GM15510 (cell line): ENCODE results near the gene ATRIP.

ENCODE experiments used
- POLR2A ChIP-seq: IDR thresholded peaks from 3 replicates; pipeline ENCODE4 v1.6.1; 2011; ENCODE audit warnings: borderline replicate concordance; ENCODE audit not compliant: insufficient read length; ENCODE audit errors: extremely low read depth

Gene ATRIP

DNA sequence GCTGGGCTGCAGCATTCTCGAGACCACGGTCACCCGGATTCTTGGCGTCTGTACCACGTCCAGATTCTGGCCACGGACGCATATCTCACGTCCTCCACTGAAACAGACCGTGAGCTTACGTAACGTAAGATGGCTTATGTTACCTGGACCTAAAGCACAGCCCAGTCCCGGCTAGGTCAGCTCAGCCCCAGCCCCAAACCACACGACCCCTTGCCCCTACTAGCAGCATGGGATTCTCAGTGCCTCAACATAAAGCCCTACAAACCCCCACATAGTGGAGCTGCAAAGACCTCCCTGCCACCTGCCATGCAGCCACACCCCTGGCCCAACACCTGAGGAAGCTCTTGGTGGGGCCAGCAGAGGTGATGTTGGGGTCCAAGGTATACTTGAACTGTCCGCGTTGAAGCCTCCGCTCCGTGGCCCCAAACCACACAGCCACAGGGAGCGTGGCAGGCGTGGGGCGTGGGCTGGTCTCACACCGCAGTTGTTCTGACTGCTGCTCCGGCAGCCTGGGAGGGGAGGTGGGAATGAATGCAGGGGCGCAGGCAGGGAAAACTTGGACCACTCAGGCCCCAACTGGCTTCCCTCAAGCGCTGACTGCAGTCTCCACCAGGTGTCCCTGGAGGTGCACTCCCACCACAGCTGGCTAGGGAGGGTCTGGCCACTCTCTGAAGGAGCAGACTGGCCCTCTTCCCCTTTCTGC lies 31.1 kb upstream of the ATRIP start:
- TF ChIP-seq POLR2A, result no peak

DNA sequence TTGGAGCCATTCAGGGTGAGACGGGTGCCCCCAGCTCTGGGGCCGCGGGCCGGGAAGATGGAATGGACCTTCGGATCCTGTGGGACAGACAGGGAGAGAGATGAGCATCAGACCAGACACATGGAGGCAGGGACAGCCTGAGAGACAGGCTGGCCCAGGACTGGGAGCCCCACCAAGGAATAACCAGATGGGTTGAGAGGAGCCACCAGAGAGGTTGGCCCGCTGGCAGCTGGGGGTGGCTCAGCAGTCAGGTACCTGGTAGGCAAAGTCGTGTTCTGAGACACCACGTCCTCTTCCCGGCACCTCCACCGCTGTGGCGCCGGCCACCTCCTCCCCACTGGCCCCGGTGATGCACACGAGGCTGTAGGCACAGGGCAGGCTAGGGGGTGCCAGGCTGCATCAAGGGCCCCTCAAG lies 30.4 kb upstream of the ATRIP start:
- no peak for TF ChIP-seq POLR2A

DNA sequence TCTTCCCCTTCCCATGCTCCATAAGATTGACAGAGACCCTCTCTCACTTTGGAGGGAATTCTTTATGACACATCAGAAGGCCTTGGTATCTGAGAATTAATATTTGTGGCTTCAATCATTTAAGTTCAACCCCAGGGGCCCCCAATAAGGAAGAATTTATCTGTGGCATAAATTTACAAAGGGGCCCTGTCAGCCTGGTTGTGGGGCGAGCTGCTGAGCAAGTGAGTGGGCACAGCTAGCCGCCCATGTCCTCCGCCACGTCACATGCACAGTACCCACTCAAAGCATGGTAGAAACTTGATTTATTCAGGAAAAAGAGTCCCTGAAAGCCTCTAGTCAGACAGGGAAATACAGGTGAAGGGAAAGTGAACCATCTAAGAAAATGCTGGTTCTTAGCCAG lies 30.0 kb upstream of the ATRIP start:
- no peak for TF ChIP-seq POLR2A

DNA sequence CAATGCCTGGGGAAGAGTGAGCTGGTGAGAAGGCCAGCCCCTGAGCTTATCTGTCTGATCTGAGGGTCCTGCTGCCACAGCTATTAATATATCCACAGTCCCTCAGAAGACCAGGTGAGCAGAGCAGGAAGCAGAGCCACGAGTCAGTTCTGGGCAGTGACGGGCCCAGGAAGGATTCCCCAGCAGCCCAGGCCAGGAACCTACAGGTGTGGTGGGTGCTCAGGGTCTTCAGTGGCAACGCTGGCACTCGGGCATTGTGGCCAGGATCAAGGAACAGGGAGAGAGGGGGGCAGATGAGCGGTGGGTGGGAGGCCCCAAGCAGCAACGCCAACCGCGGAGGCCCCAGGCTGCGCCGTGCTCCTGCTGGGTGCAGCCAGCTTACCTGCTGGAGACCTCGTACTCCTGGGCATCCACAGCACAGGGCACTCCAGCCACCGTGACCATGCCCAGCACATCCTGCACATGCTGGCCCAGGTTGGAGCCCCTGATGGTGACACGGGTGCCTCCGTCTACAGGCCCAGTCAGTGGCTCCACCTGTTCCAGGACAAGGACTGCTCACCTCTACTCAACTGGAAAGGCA lies 28.9 kb upstream of the ATRIP start:
- no peak for TF ChIP-seq POLR2A

DNA sequence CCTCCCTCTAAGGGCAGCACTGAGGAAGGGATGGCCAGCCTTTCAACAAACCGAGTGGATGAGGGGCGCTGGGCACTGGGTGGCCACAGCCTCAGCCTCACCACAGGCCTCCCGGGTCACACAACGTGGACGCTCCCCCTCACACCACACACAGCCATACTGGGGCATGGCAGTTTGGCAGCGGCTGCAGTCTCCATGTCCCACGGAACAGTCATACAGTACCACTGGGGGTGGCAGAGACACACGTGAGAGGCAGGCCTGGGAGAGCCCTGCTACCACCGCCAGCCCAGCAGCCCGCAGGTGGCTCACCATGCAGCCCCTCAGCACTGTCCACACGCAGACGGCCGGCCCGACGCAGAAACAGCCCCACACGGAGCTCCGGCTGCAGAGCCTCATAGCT lies 28.4 kb upstream of the ATRIP start:
- no peak for TF ChIP-seq POLR2A

DNA sequence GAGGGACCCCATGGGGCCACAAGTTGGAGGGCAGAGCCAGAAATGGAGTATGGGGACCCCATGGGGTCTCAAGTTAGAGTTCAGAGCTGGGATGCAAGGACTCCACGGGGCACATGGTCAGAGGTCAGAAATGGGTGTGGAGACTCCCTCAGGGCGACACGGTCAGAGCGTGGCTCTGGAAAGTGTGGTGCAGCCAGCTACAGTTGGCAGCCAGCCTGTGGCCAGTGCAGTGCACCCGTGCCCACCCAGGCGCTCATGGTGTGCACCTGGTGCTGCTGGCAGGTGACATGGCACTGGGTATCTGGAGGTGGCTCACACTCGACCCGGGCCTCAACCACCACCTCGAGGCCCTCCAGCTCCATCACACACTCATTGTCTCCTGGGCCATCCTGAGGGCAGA lies 27.9 kb upstream of the ATRIP start:
- no peak for TF ChIP-seq POLR2A

DNA sequence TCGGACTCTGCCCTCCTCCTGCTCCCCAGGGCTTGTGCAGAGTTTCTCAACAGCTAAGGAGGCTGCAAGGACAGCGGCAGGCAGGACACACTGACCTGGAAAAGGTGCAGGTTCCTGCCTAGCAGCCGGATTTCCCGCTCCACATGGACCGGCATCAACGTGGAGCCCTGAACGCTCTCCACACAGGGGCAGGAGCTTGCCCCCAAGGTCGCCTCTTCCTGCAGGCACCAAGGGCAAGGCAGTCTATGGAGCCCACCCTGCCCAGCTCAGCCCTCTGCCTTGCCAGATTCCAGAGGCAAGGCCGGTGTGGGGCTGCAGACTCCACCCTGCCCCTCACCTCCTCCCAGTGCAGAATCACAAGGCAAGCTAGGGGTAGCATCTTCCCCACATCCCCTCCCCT lies 27.4 kb upstream of the ATRIP start:
- TF ChIP-seq POLR2A, result no peak

DNA sequence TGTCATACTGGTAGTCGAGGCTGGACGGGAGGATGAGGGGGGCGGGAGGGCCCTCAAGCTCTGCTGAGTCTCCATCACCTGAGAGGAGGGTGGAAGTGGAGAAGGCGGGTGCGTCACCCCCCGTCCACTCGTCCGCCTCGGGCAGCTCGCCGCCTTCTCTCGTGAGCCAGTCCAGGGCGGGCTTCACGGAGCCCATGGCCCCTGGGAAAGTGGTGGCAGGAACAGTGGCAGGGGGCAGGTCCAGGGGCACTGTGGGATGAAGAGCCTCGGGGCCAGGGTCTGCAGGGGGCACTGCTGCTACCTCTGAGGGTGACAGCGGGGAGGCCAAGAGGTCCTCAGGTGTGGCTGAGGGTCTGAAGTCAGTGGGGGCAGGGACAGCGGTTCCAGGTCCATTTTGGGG lies 26.9 kb upstream of the ATRIP start:
- TF ChIP-seq POLR2A, result no peak

DNA sequence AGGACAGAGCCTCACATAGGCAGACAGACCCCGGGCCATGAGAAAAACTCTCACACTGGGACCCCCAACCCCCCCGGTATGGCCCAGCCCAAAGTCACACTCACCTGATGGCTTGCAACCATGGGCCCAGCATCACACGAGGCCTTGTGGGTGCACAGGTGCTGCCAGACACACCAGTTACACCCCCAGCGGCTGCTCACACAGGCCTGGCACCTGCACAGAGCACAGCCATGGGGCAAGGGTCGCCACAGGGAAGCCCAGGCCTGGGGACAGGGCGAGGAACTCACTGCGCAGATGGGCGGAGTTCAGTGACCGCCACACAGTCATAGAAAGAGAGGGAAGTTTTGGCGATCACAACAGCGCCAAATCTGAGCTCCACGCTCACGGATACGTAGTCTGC lies 26.0 kb upstream of the ATRIP start:
- no peak for TF ChIP-seq POLR2A

DNA sequence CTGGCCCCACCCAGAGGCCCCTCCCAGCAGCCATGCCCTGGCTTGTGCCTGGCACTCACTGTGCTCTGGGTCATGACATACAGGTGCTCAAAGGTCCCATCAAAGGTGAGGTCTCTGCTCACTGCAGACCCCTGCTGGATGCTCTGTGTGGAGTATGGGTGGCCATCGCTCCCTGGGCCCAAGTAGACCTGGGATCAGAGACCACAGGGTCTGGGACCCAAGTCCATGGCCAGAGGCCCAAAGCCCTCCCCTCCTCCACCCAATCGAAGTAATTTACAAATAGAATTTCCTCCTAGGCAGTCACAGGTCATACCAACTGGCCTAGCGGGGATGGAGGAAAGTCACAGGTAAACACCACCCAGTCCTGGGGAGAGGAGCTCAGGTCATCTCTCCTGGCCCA lies 24.3 kb upstream of the ATRIP start:
- no peak for TF ChIP-seq POLR2A

DNA sequence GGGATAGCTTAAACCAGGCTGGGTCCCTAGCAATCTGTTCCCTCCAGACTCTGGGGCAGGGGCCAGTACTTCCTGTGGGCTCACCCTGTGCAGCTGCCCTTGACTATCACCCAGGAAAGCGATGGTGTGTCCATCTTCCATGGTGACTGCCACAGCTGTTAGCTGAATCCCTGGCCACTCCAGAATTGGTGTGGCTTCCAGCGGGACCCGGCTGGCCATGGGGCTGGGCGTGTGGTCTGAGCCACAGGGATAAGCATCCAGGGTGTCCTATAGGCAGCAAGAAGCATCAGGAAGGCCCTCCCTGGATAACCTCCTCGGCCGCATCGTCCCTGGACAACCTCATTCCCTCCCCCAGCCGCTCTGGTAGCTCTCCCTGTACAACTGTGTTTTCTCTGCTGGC lies 23.9 kb upstream of the ATRIP start:
- TF ChIP-seq POLR2A, result no peak

DNA sequence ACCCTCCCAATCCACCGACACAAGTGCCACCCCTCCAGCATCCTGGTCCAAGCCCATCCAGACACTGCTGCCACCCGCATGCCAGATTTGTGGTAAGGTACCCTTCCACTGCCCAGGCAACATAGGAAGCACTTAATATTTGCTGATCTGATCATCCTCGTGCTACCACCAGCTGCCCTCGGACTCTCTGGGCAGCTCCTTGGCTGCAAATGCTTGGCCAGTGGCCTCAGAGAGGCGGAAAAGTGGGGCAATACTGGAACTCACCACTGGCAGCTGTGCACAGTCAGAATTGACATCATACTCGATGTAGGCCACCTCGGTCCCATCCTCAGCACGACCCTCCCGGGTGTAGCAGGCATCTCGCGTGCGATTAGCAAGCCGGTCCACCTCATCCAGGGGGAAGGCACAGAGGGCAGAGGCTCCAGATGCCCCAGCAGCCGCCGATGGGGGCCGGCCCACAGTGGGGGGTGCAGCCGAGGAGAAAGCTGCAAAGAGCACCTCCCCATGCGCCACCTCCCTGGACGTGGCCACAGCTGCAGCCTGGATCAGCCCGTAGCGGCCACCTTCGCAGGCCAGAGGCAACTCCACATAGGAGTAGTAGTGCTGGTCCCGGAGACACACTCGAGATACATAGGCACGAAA lies 23.2 kb upstream of the ATRIP start:
- TF ChIP-seq POLR2A, result no peak

DNA sequence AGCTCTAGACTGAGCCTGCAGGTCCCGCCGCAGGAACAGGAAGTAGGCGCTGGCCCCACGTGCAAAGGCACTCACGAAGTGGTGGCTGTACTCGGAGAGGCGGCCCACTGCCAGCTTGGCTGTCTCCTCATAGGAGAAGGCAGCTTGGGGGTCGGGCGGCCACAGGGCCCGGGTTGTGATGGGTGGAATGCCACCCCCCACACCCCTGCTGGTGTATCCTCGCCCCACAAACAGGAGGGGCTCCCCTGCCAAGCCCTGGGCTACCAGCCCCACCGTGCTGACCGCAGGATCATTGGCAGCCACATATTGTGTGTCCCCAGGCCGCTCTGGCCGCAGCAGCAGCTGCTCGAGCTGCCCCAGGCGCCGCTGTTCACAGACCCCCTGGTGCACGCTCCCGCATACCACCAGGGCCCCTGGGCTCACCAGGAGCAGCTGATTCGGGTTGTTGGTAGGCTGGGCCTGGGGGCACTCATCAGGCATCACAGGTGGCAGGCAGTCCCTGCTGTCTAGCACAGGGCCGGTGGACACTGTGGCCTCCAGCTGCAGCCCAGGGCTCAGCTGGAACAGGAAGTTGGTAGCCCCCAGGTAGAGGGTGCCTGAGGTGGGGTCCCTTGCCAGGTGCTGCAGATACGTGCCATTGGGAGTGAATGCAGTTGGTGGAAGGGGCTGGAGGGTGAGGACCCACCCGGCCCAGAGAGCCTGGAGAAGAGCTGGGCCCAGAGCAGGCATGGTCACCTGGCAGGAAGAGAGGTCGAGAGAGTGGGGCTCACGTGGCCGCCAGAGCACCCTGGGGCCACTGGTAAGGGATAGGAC lies 22.4 kb upstream of the ATRIP start:
- no peak for TF ChIP-seq POLR2A

DNA sequence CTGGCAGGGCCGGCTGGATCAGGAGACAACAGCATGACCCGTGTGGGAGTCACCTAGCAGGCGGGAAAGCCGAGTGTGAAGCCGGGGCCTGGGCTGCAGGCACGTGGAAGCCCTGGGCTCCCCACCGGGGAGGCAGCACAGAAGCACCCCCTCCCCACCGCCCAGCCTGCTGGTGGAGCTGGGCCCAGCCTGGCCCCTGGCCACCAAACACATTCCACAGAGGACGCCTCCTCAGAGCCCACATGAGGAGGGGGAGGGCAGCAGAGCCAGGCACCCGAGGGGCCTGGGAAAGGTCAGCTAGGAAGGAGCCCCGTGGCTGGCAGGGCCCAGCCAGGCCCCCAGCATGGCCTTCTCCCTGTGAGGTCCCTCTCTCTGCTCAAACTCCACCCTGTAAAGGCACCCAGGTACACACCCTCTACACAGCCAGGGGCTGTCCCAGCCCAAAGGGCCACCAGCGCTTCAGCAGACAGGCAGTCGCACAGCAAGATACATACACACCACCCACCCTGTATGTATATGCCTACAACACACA lies 21.2 kb upstream of the ATRIP start:
- no peak for TF ChIP-seq POLR2A

DNA sequence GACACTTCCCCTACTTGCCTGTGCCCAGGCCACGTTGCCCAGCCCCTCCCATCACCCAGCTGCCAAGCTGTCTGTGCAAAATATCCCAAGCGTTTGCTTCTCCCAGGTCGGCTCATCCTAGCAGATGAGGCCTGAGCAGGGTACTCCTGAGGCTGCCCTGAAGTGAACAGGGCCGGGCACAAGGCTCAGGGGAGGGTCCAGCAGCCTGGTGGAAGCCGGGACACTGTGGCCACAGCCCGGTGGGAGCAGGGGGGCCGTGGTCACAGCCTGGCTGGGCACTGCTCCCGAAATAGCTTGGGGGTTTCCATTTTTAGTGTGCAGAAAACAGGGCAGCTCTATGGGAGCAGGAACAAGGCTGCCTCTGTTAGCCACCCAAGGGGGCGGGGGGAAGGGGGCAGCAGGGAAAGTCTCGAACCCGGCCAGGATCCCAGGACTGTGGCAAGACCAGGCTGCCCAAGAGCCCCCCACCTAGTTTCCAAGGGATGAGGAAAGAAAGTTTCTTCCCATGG lies 20.1 kb upstream of the ATRIP start:
- TF ChIP-seq POLR2A, result no peak
